ENCODE data around the gene SREBF1. TPM values are rescaled to one million over a fixed set of nuclear protein-coding genes. Genes with fewer than 3 reads are reported as not detected.

Gene SREBF1
- total RNA-seq, 1 donor from 2014 or later, result 51.6 TPM

GRCh38 chr17:17833658-17834357 is 3.0 kb downstream of the SREBF1 start:
- DNase-seq (ENCODE audit: low read depth) (no peak), FAIRE-seq (no peak)
- TF ChIP-seq CTCF (IDR thresholded peaks at IDR 0.05; ENCODE audit: insufficient read depth, low read length, severe bottlenecking), result no peak
- no peaks in the 10 kb centered on the region for H3K27me3 ChIP-seq (ENCODE audit: control insufficient read depth, insufficient read depth, low read length)
- no peak overlapping the region for H3K4me3 ChIP-seq (ENCODE audit: low read depth, low read length)
- peaks cover 26% of the 10 kb centered on the region for H3K36me3 ChIP-seq (ENCODE audit: control insufficient read depth, insufficient read depth, low read length)

- no peak for TF ChIP-seq CTCF (IDR thresholded peaks at IDR 0.05; ENCODE audit: insufficient read depth, low read length, severe bottlenecking)
- FAIRE-seq, result no peak
Observed at GRCh38 chr17:17832032-17832363, 4.8 kb downstream of the SREBF1 start.

GRCh38 chr17:17831208-17832031 is 5.4 kb downstream of the SREBF1 start:
- peaks cover 35% of the 10 kb centered on the region for H3K36me3 ChIP-seq (ENCODE audit: control insufficient read depth, insufficient read depth, low read length)
- DNase-seq (ENCODE audit: low read depth), result no peak
- TF ChIP-seq CTCF (IDR thresholded peaks at IDR 0.05; ENCODE audit: insufficient read depth, low read length, severe bottlenecking), result no peak
- no peak for FAIRE-seq
- no peaks in the 10 kb centered on the region for H3K27me3 ChIP-seq (ENCODE audit: control insufficient read depth, insufficient read depth, low read length)
- no peak overlapping the region for H3K4me3 ChIP-seq (ENCODE audit: low read depth, low read length)

More at GRCh38 chr17:17832032-17832363, 4.8 kb downstream of the SREBF1 start:
- DNase-seq (ENCODE audit: low read depth), result no peak
- peaks cover 35% of the 10 kb centered on the region for H3K36me3 ChIP-seq (ENCODE audit: control insufficient read depth, insufficient read depth, low read length)
- no peak overlapping the region for H3K4me3 ChIP-seq (ENCODE audit: low read depth, low read length)
- H3K27me3 ChIP-seq (ENCODE audit: control insufficient read depth, insufficient read depth, low read length), result no peaks in the 10 kb centered on the region

GRCh38 chr17:17830740-17831207 is 6.0 kb downstream of the SREBF1 start:
- no peaks in the 10 kb centered on the region for H3K27me3 ChIP-seq (ENCODE audit: control insufficient read depth, insufficient read depth, low read length)
- FAIRE-seq (no peak), DNase-seq (ENCODE audit: low read depth) (no peak)
- peaks cover 33% of the 10 kb centered on the region for H3K36me3 ChIP-seq (ENCODE audit: control insufficient read depth, insufficient read depth, low read length)
- H3K4me3 ChIP-seq (ENCODE audit: low read depth, low read length), result no peak overlapping the region
- no peak for TF ChIP-seq CTCF (IDR thresholded peaks at IDR 0.05; ENCODE audit: insufficient read depth, low read length, severe bottlenecking)

- no peak for DNase-seq (ENCODE audit: low read depth)
- Histone ChIP-seq H3K36me3 (ENCODE audit: control insufficient read depth, insufficient read depth, low read length) (peaks cover 29% of the 10 kb centered on the region), H3K4me3 (ENCODE audit: low read depth, low read length) (no peak overlapping the region), H3K27me3 (ENCODE audit: control insufficient read depth, insufficient read depth, low read length) (no peaks in the 10 kb centered on the region)
- FAIRE-seq, result no peak
- TF ChIP-seq CTCF (IDR thresholded peaks at IDR 0.05; ENCODE audit: insufficient read depth, low read length, severe bottlenecking), result no peak
Observed at GRCh38 chr17:17830269-17830567, 6.6 kb downstream of the SREBF1 start.
